OCI-LY7 (cell line): ENCODE measurements around the gene OXSR1.

Experiments used
- CTCF ChIP-seq: fragments of 200-600 bp; sonication (generic); conservative IDR thresholded peaks from 2 replicates; pipeline ENCODE4 v1.5.1; 2014; ENCODE audit warnings: mild to moderate bottlenecking, antibody characterized with exemption, low read length, moderate library complexity, mixed read lengths
- EZH2phosphoT487 ChIP-seq: fragments of 200-600 bp; sonication (generic); IDR thresholded peaks from 2 replicates; pipeline ENCODE4 v1.6.1; 2018; ENCODE audit warnings: low read depth, borderline replicate concordance, mild to moderate bottlenecking, mixed run types, antibody characterized with exemption, low read length, moderate library complexity, mixed read lengths

- no peak for TF ChIP-seq CTCF
- TF ChIP-seq EZH2phosphoT487, result no peak
These were observed 34.7 kb upstream of the OXSR1 start for GRCh38 chr3:38130631-38131065.
